Measurements from ENCODE around the gene TAX1BP3.

Gene TAX1BP3

GRCh38 chr17:3655766-3656165 lies 12.6 kb downstream of the TAX1BP3 start:
- no peak for TF ChIP-seq CTCF (IDR thresholded peaks at IDR 0.05)

- peak; percentile 69 for TF ChIP-seq CTCF (IDR thresholded peaks at IDR 0.05)
Measured at GRCh38 chr17:3647769-3648555, 20.4 kb downstream of the TAX1BP3 start.

- TF ChIP-seq CTCF (IDR thresholded peaks at IDR 0.05), result no peak
Measured at GRCh38 chr17:3647251-3647650, 21.1 kb downstream of the TAX1BP3 start.

GRCh38 chr17:3645310-3645709 lies 23.1 kb downstream of the TAX1BP3 start:
- no peak for TF ChIP-seq CTCF (IDR thresholded peaks at IDR 0.05)

- TF ChIP-seq CTCF (IDR thresholded peaks at IDR 0.05), result no peak
Measured at GRCh38 chr17:3643889-3644349, 24.5 kb downstream of the TAX1BP3 start.

GRCh38 chr17:3641717-3642486 lies 26.5 kb downstream of the TAX1BP3 start:
- TF ChIP-seq CTCF (IDR thresholded peaks at IDR 0.05), result no peak

- TF ChIP-seq CTCF (IDR thresholded peaks at IDR 0.05), result no peak
Measured at GRCh38 chr17:3641014-3641413, 27.4 kb downstream of the TAX1BP3 start.

All from LNCAP (cell line).